Measurements from ENCODE around the gene PPP1R2B.

The PPP1R2B gene

DNA sequence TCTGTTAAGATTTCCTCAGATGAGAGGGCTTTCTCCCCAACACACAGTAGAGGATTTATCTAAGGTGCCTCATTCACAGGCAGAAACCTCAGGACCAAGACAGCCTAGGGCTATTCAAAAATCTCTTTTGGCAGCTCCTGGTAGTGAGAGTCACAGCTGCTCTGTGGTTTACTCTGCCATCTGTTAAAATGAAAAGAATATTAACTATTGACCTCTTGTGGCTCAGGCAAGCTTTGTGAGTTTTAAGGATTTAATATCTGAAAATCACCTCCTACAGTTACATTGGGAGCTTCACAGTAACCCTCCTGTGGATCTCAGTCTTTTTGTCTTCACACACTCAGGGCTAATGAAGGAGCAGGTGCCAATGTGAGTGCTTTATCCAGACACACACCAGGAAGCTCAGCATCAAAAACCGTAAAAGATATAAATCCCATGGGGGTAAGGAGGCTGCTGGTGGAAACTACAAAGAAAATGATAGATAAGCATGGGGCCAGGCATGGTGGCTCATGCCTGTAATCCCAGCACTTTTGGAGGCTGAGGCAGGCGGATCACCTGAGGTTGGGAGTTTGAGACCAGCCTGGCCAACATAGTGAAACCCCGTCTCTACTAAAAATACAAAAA, 29.7 kb downstream of the PPP1R2B start:
- no peak for DNase-seq

DNA sequence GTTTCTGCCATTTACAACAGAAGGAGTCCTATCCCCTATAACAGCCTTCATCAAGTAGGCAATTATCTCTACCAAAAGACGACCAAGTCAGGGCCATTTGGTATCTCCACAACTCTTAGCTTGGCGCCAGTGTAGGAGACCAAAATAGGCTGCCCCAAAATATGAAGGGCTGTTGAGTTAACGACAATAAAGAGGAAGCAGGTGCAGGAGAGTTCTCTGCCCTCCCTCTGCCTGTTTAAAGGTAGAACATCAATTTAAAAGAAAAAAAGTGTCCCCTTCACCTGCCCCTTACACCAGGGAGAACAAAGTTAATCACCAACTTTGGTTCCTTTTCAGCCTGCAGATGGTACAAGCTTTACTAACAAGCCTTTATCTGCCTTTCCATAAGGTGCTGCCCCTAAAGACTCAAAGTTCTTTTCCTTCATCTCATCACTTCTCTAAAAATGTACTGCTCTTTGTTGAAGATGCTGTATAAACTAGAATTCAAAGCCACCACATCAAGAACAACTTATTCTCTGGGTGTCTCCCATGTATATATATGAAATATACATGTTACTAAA, 33.3 kb downstream of the PPP1R2B start:
- DNase-seq = no peak

DNA sequence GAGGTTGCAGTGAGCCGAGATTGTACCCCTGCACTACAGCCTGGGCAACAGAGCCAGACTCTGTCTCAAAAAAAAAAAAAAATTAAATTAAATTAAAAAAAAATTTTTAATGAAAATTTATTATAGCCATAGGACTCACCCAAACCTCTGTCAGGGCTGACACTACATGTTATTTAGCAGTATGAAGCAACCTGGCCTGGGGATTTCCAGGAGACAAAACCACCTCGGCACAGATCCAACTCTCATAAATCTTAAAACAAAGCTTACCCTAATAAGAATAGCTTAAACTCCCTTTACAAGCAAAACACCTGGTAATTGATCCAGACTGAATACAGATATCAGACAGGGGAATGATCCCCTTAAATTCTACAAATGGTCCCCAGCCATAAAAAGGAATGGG, 38.4 kb downstream of the PPP1R2B start:
- DNase-seq = no peak

DNA sequence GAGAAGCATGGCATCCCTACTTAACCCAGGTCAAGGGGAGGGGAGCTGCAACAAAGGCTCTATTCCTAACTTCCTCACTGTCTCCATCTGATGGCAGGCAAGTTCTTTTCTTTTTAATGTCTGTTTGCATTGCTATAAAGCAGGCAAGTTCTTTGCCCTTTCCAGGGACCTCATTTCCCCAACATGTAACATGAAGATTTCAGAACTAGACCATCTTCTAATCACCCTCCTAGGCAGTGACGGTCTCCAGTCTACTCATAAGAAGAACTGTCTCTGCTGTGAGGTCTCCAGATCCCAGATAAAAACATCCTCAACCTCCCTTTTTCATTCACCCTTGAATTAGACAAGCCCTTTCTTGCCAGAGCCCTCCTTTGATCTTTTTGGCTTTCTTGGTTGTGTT, 42.1 kb downstream of the PPP1R2B start:
- DNase-seq = no peak

DNA sequence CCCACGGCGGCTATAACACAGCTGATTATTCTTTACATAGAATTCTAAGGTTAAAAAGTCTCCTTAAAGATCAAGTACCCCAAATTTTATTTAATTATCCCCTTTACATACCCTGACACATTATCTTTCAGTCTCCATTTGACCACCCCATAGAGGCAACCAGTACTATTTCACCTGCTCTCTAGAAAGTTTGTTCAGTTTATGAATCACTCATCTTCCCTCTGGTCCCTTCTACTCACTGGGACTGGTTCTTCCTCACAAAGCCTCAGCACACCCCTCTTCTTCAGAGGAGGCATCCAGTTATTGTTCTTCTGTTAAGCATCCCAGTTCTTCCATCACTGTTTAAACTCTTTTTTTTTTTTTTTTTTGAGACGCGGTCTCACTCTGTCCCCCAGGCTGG, 42.8 kb downstream of the PPP1R2B start:
- DNase-seq = no peak

DNA sequence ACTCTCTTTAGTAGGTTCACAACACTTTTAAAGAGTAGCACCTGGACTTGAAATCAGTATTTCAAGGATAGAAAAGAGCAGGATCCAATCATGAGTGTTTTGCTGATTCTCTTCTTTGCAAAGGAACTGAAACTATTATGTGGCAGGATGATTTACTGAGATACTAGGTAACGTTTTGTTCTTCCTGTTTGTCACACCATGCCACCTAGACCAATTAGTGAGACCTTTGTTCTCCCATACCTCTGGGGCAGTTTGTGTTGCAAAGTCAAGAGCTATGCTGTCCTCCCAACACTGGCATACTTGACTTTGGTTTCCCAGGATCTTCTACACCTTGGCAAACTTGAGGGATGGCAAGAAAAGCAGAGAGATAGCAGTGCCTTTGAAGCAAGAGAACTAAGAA, 43.4 kb downstream of the PPP1R2B start:
- no peak for DNase-seq

DNA sequence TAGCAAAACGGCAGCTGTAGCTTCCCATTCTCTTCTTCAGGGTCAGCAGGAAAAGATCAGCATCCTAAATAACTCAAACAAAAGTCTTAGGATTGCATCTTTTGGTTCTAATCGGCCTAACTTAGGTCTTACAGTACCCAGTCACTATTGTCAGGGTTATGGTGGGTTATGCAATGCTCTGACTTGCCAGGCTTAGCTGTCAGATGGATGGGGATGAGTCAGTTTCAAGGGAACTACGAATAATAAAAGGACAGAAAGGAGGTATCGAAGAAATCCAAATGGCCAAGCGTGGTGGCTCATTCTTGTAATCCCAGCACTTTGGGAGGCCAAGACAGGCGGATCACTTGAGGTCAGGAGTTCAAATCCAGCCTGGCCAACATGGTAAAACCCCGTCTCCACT, 46.5 kb downstream of the PPP1R2B start:
- DNase-seq = no peak
